ENCODE results near the gene ZER1. TPM values are rescaled to one million over a fixed set of nuclear protein-coding genes. Genes with fewer than 3 reads are reported as not detected.

The ZER1 gene
- total and polyA plus RNA-seq, 2 of the 8 experiments (the other 6 are each of a cell fraction or from before 2014, with no cell fraction given), result 20.5 to 26.6 TPM

DNA sequence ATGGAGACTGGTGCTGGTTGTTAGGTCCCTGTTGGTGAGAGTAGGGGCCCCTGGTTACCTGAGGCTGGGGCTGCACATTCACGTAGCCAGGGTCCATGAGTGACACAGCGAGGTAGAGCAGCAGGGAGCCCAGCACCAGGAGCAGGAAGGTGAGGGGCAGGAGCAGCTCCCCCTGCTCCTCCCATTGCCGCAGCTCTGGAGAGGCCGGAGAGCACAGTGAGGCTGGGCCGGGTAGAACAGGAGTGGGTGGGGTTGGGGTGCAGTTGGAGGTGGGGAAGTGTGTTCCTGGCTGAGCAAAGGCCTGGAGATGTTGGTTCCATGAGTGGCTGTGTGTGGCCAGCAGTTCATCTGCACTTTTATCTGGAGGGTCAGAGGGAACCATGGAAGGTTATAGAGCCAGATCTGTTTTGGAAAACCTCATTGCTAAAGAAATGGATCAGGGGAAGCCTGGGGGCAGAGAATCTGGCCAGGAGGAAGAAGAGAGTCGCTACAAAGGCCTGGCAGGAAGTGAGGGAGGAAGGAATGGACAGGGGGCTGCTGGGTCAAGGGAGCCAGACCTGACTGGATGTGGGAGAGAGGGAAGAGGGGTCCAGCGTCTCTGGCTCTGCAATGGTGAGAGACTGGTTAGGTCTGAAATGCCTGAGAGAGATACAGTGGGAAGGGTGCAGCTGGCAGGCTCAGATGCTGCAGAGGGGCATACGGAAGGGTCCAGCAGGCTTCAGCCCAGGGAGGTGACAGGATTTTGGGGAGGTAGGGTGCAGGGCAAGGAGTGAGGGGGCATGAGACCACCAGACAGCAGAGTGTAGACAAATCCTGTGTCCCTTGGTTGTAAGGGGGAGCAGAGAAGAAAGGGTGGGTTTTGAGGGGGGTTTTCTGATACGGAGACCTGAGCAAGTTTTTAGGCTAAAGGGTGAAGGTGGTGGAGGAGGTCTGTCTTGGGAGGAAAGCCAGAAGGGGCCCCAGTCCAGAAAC is 49.1 kb downstream of the ZER1 start:
- peaks cover 0 to 15% (median 8%) of the 10 kb centered on the region in 4 experiments; a peak in 4 of 8 replicates for H3K36me3 ChIP-seq (ENCODE audit: control insufficient read depth in 2 of 4, insufficient read depth in 4 of 4, low read length in 3 of 4)

More for the DNA sequence above, 49.1 kb downstream of the ZER1 start:
- no peak overlapping the region for H2BK20ac ChIP-seq (ENCODE audit: low read length)
- H3K18ac ChIP-seq (ENCODE audit: extremely low read depth, low read length), result no peak overlapping the region
- no peak for FAIRE-seq
- H3K56ac ChIP-seq (replicated peaks; ENCODE audit: insufficient read length, low read depth, low read length), result no peak overlapping the region
- no peak overlapping the region for H4K5ac ChIP-seq (ENCODE audit: insufficient read length, low read depth, low read length)
- peaks cover 0 to 3% (median 0%) of the 10 kb centered on the region in 4 experiments; a peak in 3 of 7 replicates for H3K4me1 ChIP-seq (replicated peaks in 1 of 4; ENCODE audit: control insufficient read depth in 3 of 4, insufficient read depth in 4 of 4, low read length in 3 of 4)
- H2BK12ac ChIP-seq (ENCODE audit: low read depth, low read length), result no peak overlapping the region
- WGBS, 2 experiments (ENCODE audit: extremely low coverage in 1 of 2, insufficient coverage in 1 of 2, insufficient read length in 1 of 2, insufficient replicate concordance in 2 of 2, low coverage in 1 of 2, low lambda C conversion rate in 2 of 2, missing lambda C conversion rate in 1 of 2), result 82% methylated on average over 9 of the region's 9 CpGs; no CpG with 5 or more reads in 1 of the 2 experiments
- no peak overlapping the region for H4K8ac ChIP-seq (ENCODE audit: extremely low read depth, insufficient read depth, low read length)
- H3K9ac ChIP-seq (replicated peaks in 1 of 4; ENCODE audit: extremely low read depth in 1 of 4, low read depth in 3 of 4, low read length in 3 of 4), result peak overlapping the region in 1 of 4 experiments; percentile 85; a peak in 1 of 7 replicates
- ChIA-PET CTCF (ENCODE audit: partially characterized antibody) (interaction anchor here (0.6 to 0.9 kb wide), 4 partner anchors 21 to 165 kb away, joined by 3 read pairs; partner anchors contain the start of gene PKN3), POLR2A (ENCODE audit: partially characterized antibody) (interaction anchor here (0.8 to 13.5 kb wide), 6 partner anchors 13 to 66 kb away, joined by 3 to 133 read pairs (median 28); partner anchors contain the start of gene SET)
- H4K91ac ChIP-seq (replicated peaks; ENCODE audit: insufficient read length, low read length), result no peak overlapping the region
- no peak overlapping the region; the same call in 1 of the 2 replicates for H3K27ac ChIP-seq (ENCODE audit: low read depth, low read length)
- H3K23ac ChIP-seq (ENCODE audit: insufficient read length), result no peak overlapping the region
- H2BK15ac ChIP-seq (ENCODE audit: low read length), result no peak overlapping the region
- H3K79me2 ChIP-seq (ENCODE audit: control insufficient read depth in 1 of 2, insufficient read depth in 2 of 2, low read length in 2 of 2), result no peaks in the 10 kb centered on the region
- DNase-seq (ENCODE audit: low read depth in 1 of 2, low spot score in 2 of 2), result no peak
- H3K4me3 ChIP-seq (ENCODE audit: extremely low read depth in 1 of 4, insufficient read depth in 2 of 4, low read depth in 3 of 4, low read length in 4 of 4), result peak overlapping the region in 3 of 4 experiments; percentile 73 to 90 (median 89); a peak in 5 of 8 replicates
- no peak overlapping the region for H2BK120ac ChIP-seq (replicated peaks; ENCODE audit: low read depth, low read length)
- H3K23me2 ChIP-seq (ENCODE audit: low read depth, low read length), result peaks cover 4% of the 10 kb centered on the region
- peak overlapping the region; percentile 84 to 85 for H3K4me2 ChIP-seq (ENCODE audit: insufficient read depth in 1 of 2, low read depth in 2 of 2, low read length in 2 of 2)
- peaks cover 0 to 2% of the 10 kb centered on the region in 2 experiments for H4K20me1 ChIP-seq (replicated peaks in 1 of 2; ENCODE audit: control insufficient read depth in 1 of 2, insufficient read depth in 2 of 2, low read length in 2 of 2)
- no peak for TF ChIP-seq RAD21 (IDR thresholded peaks at IDR 0.05 in 1 of 2, conservative IDR thresholded peaks at IDR 0.05 in 1 of 2; ENCODE audit: low read depth in 2 of 2, low read length in 2 of 2)
- no peak for TF ChIP-seq SP1 (IDR thresholded peaks at IDR 0.05; ENCODE audit: low read depth, low read length)
- no peak for TF ChIP-seq POU5F1 (IDR thresholded peaks at IDR 0.05; ENCODE audit: low read depth, low read length)
- no peak for TF ChIP-seq BCL11A (IDR thresholded peaks at IDR 0.05; ENCODE audit: low read depth in 2 of 2, low read length in 2 of 2)
- TF ChIP-seq RFX5 (IDR thresholded peaks at IDR 0.05; ENCODE audit: borderline replicate concordance, low read depth, low read length), result no peak
- TF ChIP-seq, protein P1, sequence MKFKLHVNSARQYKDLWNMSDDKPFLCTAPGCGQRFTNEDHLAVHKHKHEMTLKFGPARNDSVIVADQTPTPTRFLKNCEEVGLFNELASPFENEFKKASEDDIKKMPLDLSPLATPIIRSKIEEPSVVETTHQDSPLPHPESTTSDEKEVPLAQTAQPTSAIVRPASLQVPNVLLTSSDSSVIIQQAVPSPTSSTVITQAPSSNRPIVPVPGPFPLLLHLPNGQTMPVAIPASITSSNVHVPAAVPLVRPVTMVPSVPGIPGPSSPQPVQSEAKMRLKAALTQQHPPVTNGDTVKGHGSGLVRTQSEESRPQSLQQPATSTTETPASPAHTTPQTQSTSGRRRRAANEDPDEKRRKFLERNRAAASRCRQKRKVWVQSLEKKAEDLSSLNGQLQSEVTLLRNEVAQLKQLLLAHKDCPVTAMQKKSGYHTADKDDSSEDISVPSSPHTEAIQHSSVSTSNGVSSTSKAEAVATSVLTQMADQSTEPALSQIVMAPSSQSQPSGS (IDR thresholded peaks at IDR 0.05; ENCODE audit: low read length), result no peak
- TF ChIP-seq POLR2A (IDR thresholded peaks at IDR 0.05; ENCODE audit: control extremely low read depth in 1 of 2, low read depth in 2 of 2, low read length in 2 of 2), result no peak
- H3K4ac ChIP-seq (replicated peaks; ENCODE audit: insufficient read length, low read depth, low read length), result no peak overlapping the region
- H3K14ac ChIP-seq (ENCODE audit: insufficient read length), result no peak overlapping the region
- 0 out of 2 replicates have a peak overlapping the region, but pooled peaks have one; percentile 66 for H2BK5ac ChIP-seq (ENCODE audit: low read depth, low read length)
- no peak overlapping the region for H2AFZ ChIP-seq (ENCODE audit: low read length)
- no peaks in the 10 kb centered on the region for H3K9me3 ChIP-seq (ENCODE audit: insufficient read depth in 2 of 2, low read depth in 1 of 2, low read length in 1 of 2)
- H3K27me3 ChIP-seq (replicated peaks in 1 of 4; ENCODE audit: control insufficient read depth in 3 of 4, extremely low read depth in 1 of 4, insufficient read depth in 3 of 4, low read length in 3 of 4), result no peaks in the 10 kb centered on the region
- H2AK5ac ChIP-seq (ENCODE audit: low read depth, low read length), result no peak overlapping the region
- H3K79me1 ChIP-seq (ENCODE audit: low read depth, low read length), result peaks cover 3% of the 10 kb centered on the region; the same call in 1 of the 2 replicates
